Frontal cortex (tissue), 4 donors: Measurements from ENCODE around the gene SDR9C7. TPM values are rescaled to one million over a fixed set of nuclear protein-coding genes. Genes with fewer than 3 reads are reported as not detected.
"Not testable (repeated sequence)": the region's sequence is repeated elsewhere in the genome, so short reads cannot be mapped to it uniquely, and the experiment has no call there.

Experiments
- DNase-seq, 2 donors: peaks; one replicate each; pipeline ENCODE4 v3.0.0; 2012; ENCODE audit warnings: low spot score in 2 of 2
- FAIRE-seq: peaks from 2 replicates; lab custom pipeline; 2012; peaks lifted over from hg19 to GRCh38; lab: Jason Lieb, UNC
- total RNA-seq: library from RNA; depleted of rRNA; stranded (reverse); fragments of >200 nt; gene quantifications from one replicate; pipeline ENCODE4 v1.2.3, GENCODE V29; 2014
- donor health status: control.
- donor health status: control.
- donor health status: control.

Gene SDR9C7
- total RNA-seq, 1 donor from 2014 or later = 0.41 TPM

DNA sequence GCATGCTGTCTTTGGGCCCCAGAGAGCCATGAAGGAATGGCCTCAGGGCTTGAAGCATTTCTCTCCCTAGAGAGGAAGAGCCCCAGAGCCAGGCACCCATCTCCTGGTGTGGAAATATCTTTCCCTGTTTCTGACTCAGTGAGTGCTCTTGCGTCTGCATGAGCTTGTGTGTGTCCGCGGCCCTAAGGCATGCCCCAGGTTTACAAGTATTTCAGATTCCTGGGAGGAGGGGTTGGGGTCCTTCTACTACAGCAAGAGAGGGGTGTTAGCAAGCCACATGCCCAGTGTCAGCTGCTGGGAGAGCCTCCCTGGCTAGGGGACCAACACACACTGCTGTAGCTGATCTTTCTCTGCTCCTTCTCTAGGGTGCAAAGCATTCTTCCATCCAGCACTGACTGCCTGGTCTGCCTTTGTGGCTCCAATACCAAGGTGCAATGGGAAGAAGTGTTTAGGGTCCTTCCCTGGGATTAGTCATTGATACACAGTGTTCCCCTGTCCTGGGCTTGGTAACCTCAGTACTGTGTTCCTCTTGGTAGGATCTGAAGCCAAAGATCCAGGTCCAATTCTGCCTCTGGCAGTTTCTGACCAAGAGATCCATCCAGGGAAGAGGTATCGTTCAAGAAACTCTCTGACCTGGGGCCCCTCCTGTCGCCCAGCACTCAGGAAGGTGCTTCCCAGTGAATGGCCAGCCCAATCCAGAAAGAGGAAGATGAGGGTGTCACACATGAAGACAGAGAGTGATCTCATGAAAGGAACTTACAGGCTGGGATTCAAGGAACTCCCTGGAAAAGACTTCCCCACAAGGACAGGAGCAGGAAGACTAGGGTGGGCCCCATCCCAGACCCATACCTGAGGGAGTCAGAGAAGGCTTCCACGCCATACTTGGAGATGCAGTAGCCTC lies 20.1 kb upstream of the SDR9C7 start:
- FAIRE-seq (no peak), DNase-seq (no peak)

DNA sequence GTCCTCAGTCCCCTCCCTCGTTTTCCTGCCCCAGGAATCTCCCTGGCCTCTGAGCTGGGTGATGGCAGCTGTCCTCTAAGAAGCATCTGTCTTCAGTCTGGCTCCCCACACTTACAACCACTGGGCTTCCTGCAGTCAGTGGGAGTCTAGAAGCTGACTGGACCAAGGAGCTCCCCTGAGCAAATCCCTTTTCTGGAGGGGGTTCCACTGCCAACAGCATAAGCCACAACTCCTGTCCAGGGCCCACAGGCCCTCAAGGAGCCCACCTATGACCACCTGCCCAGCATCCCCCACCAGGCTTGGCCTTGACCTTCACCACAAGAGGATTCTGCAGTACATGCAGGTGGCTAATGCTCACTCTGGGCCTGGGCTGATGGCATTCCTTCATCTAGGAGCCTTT lies 19.1 kb upstream of the SDR9C7 start:
- no peak for DNase-seq
- no peak for FAIRE-seq

DNA sequence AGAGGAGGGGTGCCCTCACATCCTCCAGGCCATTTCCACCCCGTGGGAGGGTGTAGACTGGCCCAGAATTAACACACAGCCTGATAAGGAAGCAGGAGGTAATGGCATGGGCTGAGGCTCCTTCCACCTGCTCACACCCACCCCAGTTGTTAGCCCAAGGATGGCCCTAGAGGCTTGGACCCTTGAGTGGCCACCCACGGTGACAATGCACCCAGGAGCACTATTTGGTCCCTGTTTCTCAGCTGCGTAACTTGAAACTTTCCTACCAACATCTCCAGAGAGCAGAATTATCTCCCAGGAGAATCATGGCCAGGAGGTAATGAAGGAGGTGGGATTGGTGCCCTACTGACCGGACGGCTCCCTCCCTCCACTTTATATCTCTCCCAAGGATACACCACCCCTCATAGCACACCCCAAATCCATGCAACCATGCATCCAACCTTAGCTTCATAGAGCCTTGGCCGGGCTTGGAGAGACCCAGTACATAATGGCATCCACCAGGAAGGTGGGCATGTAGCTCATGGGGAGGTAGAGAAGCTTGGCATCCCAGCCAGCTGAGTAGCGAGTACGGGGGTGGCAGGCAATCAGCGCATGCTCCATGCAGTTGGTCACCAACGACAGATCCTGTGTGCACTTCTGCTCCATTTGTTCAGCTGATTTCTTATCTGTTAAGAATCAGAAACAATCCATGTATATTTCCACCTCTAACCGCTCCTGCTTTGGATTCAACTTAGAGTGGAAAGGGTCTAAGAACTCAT lies 17.6 kb upstream of the SDR9C7 start:
- FAIRE-seq (no peak), DNase-seq (no peak)

DNA sequence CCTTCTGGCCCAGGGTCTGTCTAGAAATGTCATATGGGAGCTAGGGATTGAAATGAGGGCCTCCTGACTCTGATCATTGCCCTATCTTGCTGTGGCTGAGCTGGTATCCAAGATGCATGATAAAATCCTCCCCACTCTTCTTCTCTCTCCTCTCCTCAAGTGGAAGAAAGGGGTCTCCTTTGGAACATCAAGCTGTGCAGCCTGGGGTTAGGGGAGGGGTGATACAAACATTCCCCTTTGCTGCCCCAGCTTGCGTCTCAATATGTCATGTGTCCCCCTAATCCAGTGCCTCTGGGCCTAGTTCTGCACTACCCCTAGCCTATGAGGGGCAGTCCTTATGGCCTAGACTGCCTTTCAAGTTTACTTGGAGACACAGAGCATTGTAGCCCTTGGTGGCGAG lies 14.7 kb upstream of the SDR9C7 start:
- DNase-seq (no peak), FAIRE-seq (no peak)

DNA sequence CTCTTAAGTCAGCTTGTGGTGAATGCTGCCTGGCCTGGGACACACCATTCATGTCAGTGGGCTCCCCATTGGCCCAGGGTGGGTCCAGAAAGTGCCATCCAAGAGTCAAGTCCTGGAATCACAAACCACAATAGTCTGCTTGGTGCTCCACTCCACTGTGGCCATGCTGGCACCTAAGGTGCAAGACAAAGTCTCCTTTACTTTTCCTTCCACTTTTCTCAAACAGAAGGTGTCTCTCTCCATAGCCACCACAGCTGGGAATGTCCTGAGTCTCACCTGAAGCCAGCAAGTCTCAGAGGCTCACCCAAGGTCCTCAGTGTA lies 14.2 kb upstream of the SDR9C7 start:
- FAIRE-seq (no peak), DNase-seq (no peak)

DNA sequence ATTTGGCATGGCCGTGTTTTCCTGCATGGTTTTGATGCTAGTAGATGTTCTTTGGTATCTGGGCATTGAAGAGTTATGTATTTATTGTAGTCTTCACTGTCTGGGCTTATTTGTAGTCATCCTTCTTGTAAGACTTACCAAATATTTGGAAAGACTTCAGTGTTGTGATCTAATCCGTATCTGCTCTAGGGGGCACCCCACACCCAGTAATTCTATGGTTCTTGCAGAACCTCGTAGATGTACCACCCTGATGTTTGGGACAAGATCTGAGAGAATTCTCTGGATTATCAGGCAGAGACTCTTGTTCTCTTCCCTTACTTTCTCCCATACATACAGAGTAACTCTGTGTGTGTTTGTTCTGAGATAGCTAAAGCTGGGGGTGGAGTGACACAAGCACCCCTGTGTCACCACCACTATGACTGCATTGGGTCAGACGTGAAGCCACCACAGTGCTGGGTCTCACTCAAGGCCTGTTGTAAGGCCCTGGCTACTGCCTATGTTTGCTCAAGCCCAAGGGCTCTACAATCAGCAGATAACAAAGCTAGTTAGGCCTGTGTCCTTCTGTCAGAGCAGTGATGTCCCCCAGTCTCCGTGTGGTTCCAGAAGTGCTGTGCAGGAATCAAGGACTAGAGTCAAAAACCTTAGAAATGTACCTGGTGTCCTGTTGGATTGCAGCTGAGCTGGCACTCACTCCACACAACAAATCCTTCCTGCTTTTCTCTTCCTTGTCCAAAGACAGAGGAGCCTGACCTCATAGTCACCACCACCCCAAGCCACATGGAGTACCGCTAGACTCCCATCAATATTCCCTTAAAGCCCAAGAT lies 13.6 kb upstream of the SDR9C7 start:
- no peak for FAIRE-seq
- DNase-seq = no peak

DNA sequence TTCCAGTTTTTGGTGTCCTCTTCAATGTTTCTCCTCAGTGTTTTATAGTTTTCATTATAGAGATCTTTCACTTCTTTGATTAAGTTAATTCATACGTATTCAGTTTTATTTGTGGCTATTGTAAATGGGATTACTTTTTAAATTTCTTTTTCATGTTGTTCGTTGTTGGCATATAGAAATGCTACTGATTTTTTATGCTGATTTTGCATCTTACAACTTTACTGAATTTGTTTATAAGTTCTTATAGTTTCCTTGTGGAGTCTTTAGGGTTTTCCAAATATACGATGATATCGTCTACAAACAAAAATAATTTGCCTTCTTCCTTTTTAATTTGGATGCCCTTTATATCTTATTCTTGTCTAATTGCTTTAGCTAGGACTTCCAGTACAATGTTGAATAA lies 9.7 kb upstream of the SDR9C7 start:
- no peak for FAIRE-seq
- DNase-seq = no peak

DNA sequence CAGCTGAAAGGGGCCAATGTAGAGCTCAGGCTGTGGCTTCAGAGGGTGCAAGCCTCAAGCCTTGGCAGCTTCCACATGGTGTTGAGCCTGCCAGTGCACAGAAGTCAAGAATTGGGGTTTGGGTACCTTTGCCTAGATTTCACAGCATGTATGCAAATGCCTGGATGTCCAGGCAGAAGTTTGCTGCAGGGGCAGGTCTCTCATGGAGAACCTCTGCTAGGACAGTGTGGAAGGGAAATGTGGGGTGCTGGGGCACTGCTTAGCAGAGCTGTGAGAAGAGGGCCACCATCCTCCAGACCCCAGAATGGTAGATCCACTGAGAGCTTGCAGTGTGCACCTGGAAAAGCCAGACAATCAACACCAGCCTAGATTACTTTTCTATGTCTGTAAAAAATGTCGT lies 9.2 kb upstream of the SDR9C7 start:
- not testable (repeated sequence) for FAIRE-seq

DNA sequence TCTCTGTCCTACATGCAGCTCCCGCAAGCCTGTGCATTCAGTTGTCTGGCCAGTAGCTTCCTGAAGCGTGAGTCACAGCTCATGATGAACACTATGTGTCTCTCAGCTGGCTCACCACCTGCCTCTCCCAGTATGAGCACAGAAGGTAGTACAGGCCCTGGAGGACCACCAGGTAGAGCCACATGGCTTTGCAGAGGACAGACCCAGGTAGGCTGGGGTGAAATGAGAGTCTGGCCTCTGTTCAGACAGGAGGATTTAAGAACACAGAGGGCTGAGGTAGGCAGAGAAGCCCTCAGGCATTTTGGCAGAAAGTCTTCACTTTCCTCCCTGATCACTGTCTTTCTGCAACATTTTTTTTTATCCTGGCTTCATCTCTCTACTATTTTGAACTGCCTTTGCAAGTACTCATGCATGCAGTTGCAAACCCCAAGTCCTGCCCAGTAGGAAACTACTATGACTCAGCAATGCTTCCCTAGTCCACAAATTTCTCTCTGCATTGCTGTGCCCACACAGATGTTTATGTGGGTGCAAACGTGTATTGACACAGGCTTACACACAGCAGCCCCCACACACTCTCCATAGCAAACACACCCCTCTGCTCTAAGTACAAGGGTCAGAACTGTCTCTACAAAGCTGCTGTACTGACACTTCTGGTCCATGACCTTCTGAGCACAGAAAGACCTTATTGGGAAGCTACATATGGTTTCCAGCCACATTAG lies 7.2 kb upstream of the SDR9C7 start:
- DNase-seq = no peak
- no peak for FAIRE-seq

More for the DNA sequence above, 9.2 kb upstream of the SDR9C7 start:
- not testable (repeated sequence) for DNase-seq

DNA sequence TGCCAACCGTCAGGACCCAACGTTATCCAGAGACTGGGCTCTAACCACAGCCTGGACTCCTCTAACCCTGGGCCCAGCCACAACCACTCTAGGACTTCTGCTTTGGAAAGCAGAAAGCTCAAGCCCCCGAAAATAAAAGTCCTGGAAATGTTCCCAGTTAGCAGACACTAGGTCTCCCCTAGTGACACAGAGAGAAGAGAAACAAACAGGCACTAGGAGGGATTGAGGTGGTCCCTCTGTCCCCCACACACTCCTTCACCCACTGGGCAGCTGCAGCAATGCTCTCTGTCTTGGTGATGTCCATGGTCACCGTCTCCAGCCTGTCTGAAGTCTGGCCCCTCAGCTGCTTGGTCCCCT lies 6.7 kb upstream of the SDR9C7 start:
- not testable (repeated sequence) for DNase-seq, FAIRE-seq

DNA sequence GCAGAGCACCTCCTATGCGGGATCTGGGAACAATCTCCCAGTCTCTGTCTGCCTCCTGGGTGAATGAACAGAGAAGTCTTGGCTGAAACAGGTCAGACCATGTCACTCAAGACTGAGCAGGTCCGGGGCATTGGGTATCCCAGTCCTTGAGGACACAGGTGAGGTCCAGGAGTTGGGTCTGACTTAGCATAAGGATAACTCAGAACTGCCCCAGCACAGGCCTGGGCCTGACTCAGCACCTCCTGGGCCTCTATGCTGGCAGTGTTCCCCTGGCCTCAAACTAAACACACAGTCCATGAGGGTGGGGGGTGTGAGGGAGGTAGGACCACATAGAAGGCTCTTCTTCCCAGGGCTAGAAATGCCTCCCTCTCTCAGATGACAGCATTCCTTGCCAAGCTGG lies 1.5 kb upstream of the SDR9C7 start:
- DNase-seq (no peak), FAIRE-seq (no peak)

DNA sequence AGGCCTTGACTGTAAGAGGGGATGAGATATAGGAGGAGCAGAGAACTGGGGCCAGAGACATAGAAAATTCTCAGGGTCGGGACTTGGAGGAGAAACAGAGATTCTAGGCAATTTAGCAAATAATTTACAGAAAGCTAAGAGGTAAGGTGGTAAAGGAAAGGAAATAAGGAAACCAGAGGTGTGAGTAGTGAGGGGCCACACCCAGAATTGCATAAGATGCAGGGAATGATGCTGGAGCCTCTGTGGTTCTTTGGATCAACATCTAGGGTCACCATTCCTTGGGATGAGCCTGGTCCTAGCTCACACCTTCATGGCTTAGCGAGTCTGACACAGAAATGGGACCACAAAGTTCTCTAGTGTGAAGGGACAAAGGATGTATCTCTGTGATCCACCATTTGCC lies 949 bp upstream of the SDR9C7 start:
- no peak for DNase-seq
- no peak for FAIRE-seq

DNA sequence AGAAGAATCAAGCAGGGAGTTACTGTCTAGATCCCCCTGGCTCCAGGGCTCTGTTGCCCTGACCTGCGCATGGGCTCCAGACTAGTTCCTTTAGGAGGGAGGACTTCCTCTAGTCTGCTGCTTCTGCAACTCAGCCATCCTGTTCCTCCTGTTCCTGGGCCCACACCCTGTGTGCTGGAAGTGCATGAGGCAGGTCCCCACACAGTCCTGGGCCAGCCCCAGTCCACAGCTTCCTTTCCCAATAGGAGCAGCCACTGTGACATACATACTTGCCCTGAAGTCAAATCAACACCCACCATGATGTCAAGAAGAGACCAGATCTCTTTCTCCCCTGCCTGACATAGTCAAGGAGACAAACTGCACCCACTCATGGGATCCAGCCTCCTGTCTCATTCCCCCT lies 1.3 kb downstream of the SDR9C7 start:
- no peak for DNase-seq
- no peak for FAIRE-seq

DNA sequence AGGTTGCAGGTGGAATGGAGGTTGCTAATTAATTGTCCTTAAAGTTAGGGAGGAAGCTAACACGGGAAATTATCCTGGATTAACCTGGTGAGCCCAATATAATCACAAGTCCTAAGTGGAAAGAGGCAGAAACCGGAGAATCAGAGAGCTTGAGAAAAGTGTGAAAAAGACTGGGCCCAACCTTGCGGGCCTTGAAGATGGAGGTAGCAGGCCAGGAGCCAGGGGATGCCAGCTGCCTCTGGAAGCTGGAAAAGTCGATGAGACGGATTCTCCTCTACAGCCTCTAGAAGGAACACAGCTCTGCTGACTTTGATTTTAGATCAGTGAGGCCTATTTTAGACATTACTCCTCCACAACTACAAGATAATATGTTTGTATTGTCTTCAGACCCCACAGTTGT lies 2.1 kb downstream of the SDR9C7 start:
- no peak for FAIRE-seq

DNA sequence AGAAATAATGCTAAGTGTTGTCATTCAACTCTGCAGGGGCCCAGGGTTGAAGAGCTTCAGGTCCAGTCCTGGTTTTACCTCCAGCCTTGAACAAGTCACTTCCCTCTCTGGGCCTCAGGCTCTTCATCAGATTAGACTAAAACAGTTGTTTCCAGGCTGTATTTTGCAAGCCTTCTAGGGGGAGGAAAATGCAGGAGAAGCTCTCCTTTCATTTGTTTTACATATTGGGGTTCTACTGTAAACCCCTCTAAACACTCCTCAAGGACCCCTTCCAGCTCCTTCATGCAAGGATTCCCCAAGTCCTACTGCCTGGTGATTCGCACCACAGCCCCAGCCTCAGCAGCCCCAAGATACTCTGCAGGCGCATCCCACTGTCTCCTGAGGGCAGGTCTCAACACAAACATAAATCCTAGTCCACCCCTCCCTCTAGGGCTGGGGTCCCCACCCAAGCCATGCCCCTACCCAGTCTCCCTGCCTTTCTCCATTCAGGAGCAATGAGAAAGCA lies 2.7 kb downstream of the SDR9C7 start:
- DNase-seq = no peak
- no peak for FAIRE-seq

More for the DNA sequence above, 2.1 kb downstream of the SDR9C7 start:
- no peak for DNase-seq

DNA sequence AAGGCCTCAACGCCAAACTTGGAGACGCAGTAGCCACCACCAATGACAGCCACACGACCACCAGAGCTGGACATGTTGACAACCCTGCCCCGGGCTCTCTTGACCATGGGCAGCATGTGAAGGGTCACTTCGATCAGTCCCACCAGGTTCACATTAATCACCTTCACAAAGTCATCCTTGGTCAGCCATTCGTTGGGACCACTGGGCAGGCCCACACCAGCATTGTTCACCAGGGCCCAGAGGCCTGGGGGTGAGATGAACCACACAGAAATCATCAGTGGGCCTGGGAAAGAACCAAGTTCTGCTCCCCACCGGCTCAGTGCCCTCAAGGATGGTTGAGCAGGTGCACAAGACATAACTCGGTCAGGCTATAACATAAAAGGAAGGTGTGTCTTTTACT lies 4.0 kb downstream of the SDR9C7 start:
- no peak for DNase-seq

DNA sequence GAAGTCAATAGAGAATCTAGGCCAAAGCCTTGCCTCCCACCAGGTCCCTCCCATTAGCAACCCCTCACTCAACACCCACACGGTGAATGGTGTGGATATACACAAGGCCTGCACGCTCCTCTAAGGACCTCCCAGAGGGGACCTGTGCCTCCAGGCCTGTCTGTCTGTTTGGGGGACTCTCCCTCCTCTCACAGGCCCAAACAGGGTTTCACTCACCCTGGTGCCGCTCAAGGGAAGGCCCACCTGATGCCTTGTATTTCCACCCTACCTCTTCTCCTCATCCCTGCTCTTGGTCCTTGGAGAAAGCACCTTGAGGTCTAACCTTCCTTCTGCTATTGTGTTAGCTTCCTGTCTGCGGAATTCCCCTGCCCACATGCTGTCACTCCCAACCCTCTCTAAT lies 4.4 kb downstream of the SDR9C7 start:
- FAIRE-seq (no peak), DNase-seq (no peak)

More for the DNA sequence above, 4.0 kb downstream of the SDR9C7 start:
- FAIRE-seq = no peak

DNA sequence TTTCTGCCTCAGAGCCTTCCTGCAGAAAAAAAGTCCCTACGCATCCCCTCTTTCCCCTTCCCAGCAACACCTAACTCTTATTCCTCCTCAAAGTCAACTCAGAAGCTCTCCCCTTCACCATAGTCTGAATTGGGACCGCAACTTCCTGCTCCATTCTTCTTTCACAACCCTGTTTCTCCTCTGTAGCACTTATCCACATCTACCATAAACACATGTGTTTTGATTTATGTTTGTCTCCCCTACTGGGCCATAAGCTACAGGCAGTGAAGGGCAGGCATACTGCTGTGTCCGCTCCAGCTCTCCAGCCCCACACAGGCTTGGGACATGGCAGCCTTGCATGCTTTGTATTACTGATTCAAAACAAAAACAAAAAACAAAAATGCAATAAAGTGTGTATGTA lies 5.9 kb downstream of the SDR9C7 start:
- DNase-seq = no peak
- FAIRE-seq = no peak

DNA sequence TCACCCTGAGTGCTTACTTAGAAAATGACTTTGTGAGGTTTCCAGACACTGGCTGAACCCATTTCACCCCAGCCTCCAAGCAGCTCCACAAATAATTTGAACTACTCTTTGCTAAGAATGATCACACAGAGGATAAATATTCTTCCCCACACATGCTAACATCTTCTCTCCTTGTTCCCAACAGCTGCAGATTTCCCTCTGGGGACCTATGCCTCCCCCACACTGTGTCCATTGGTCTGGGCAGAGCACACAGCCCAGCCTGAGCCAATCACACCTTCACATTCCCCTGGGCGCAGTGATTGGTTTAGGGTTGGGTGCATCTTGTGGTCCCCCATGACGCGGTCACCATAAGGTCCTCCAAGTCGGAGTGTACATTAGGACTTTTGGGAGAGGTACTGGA lies 6.9 kb downstream of the SDR9C7 start:
- FAIRE-seq = no peak
- DNase-seq = no peak

DNA sequence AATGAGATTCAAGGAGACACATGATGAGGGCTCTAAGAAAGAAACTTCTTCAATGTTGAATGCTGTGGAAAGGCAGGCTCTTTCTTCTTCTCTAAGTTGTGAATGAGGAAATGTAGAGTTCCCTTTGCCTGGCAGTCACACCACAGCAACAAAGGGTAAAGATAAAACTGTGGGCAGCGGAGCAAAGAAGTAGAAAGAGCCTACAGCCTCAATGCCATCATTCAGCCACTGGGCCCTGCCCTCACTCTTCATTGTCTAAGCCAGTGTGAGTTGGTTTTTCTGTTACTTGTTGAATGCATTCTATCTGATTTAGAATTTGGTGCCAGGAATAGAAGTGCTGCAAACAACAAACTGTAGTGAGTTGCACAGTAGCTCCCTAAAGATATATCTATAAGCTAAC lies 12.2 kb downstream of the SDR9C7 start:
- FAIRE-seq (no peak), DNase-seq (no peak)
